Activated B cell treated with CpG ODN at 0.5 μM for 24 hours (primary cell): Measurements from ENCODE around the gene VPS50. TPM values are rescaled to one million over a fixed set of nuclear protein-coding genes. Genes with fewer than 3 reads are reported as not detected.

Source experiments
- ATAC-seq: fragments of 200-7000 bp; cut with Tn5 transposase; one replicate; pipeline ENCODE4 v1.10.0; 2021; ENCODE audit warnings: low read depth, mild to moderate bottlenecking, moderate library complexity
- CTCF ChIA-PET: fragments of 350-600 bp; sonication (Branson Sonifier 250); formaldehyde crosslinking; loops from one replicate; lab custom pipeline; 2021; ENCODE audit warnings: antibody characterized with exemption; lab: Charles Lee
- POLR2A ChIA-PET: fragments of 350-600 bp; sonication (Branson Sonifier 250); formaldehyde crosslinking; loops from one replicate; lab custom pipeline; 2021; ENCODE audit warnings: antibody characterized with exemption; lab: Charles Lee
- DNase-seq: peaks from one replicate; pipeline ENCODE4 v3.0.0; 2022
- H3K27ac Mint-ChIP-seq: one replicate; pipeline ENCODE4 v1.8.0; 2020; ENCODE audit warnings: mixed read lengths
- H3K27me3 Mint-ChIP-seq: one replicate; pipeline ENCODE4 v1.8.0; 2021; ENCODE audit warnings: mixed read lengths
- H3K36me3 Mint-ChIP-seq: one replicate; pipeline ENCODE4 v1.8.0; 2021; ENCODE audit warnings: low read depth, mixed read lengths
- H3K4me1 Mint-ChIP-seq: one replicate; pipeline ENCODE4 v1.8.0; 2021; ENCODE audit warnings: mixed read lengths
- H3K4me3 Mint-ChIP-seq: one replicate; pipeline ENCODE4 v1.8.0; 2020; ENCODE audit warnings: mild to moderate bottlenecking, mixed read lengths
- H3K9me3 Mint-ChIP-seq: one replicate; pipeline ENCODE4 v1.8.0; 2020; ENCODE audit warnings: mixed read lengths
- CTCF ChIP-seq: fragments of 200-600 bp; IDR thresholded peaks from one replicate; pipeline ENCODE4 v1.8.0; 2022; ENCODE audit warnings: antibody characterized with exemption, mild to moderate bottlenecking
- intact Hi-C: fragments of 100-400 bp; cut with micrococcal nuclease; formaldehyde crosslinking; loops from one replicate; pipeline ENCODE4 v1.15.1; 2024
- total RNA-seq: library from RNA; stranded (reverse); gene quantifications from 2 replicates; pipeline ENCODE4 v1.2.3, GENCODE V29; 2022

Gene VPS50
- total RNA-seq, 1 donor from 2014 or later, result 43.7 TPM

DNA sequence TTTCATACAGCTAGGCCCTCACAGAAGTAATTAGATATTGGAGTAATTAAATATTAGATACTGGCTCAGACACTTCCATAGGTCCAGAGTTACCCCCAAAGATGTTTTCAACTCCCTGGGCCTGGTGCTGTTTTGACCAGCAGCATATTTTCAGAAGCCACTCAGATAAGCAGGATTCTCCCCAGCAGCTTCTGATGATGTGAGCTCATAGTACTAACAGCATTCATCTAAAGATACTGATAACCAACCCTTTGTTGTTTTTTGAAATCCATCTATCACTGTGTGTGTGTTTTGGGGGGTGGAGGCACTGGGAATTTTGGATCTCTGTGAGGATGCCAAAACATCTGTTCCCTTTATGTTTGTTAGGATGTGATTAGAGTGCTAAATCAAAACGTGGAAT is 52.7 kb downstream of the VPS50 start:
- ChIA-PET POLR2A (no interaction called here), CTCF (no interaction called here)
- Mint-ChIP-seq H3K27ac (no peak overlapping the region), H3K4me3 (no peak overlapping the region), H3K36me3 (peaks cover 28% of the 10 kb centered on the region), H3K27me3 (no peaks in the 10 kb centered on the region), H3K4me1 (no peaks in the 10 kb centered on the region), H3K9me3 (no peaks in the 10 kb centered on the region)
- DNase-seq (no peak), ATAC-seq (no peak)
- intact Hi-C loops, result loop anchor here (10.0 kb wide), 1 partner anchor 1890 kb away; no protein-coding TSS in a partner anchor
- TF ChIP-seq CTCF, result no peak

DNA sequence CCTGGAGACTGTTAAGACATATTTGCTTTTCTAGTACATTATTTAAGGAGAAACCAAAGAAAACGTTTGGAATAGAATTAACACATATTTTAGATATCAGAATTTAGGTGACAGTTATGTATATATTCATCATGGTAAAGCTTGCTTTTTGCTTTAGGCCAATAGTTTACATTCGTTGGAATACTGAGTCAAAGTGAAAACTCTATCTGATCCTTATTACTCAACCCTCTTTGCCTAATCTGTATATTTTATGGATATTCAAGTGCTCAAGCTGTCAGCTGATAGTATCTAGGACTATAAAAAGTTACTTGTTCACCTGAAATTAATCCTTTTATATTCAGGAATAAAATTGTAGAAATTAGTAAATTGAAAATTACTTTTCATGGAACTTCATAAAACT is 61.1 kb downstream of the VPS50 start:
- POLR2A ChIA-PET, result no interaction called here
- Mint-ChIP-seq H3K9me3 (no peaks in the 10 kb centered on the region), H3K4me1 (no peaks in the 10 kb centered on the region), H3K27me3 (no peaks in the 10 kb centered on the region), H3K36me3 (peaks cover 42% of the 10 kb centered on the region), H3K27ac (no peak overlapping the region), H3K4me3 (no peak overlapping the region)
- CTCF ChIA-PET, result no interaction called here
- no peak for TF ChIP-seq CTCF
- intact Hi-C loops, result no loop called here
- no peak for ATAC-seq
- no peak for DNase-seq

- H3K4me3 Mint-ChIP-seq, result no peak overlapping the region
- H3K9me3 Mint-ChIP-seq, result no peaks in the 10 kb centered on the region
- no peaks in the 10 kb centered on the region for H3K4me1 Mint-ChIP-seq
- no peak for DNase-seq
- no peaks in the 10 kb centered on the region for H3K27me3 Mint-ChIP-seq
- no peak overlapping the region for H3K27ac Mint-ChIP-seq
- no peak for TF ChIP-seq CTCF
- CTCF ChIA-PET, result interaction anchor here (0.6 kb wide), 1 partner anchor 219 kb away, joined by 3 read pairs; no protein-coding TSS in a partner anchor
- POLR2A ChIA-PET, result no interaction called here
- H3K36me3 Mint-ChIP-seq, result peaks cover 54% of the 10 kb centered on the region
- no peak for ATAC-seq
- intact Hi-C loops, result no loop called here
Measured at GRCh38 chr7:93298206-93298605, 66.0 kb downstream of the VPS50 start.

- Mint-ChIP-seq H3K9me3 (no peaks in the 10 kb centered on the region), H3K27ac (no peak overlapping the region), H3K4me1 (no peaks in the 10 kb centered on the region), H3K27me3 (no peaks in the 10 kb centered on the region), H3K4me3 (no peak overlapping the region), H3K36me3 (peaks cover 54% of the 10 kb centered on the region)
- DNase-seq, result no peak
- no peak for ATAC-seq
- CTCF ChIA-PET, result no interaction called here
- POLR2A ChIA-PET, result no interaction called here
- intact Hi-C loops, result no loop called here
- TF ChIP-seq CTCF, result no peak
Measured at GRCh38 chr7:93298671-93299070, 66.5 kb downstream of the VPS50 start.

- intact Hi-C loops, result no loop called here
- ATAC-seq (no peak), DNase-seq (no peak)
- ChIA-PET POLR2A (no interaction called here), CTCF (no interaction called here)
- Mint-ChIP-seq H3K36me3 (peaks cover 54% of the 10 kb centered on the region), H3K27ac (no peak overlapping the region), H3K4me3 (no peak overlapping the region), H3K27me3 (no peaks in the 10 kb centered on the region), H3K9me3 (no peaks in the 10 kb centered on the region), H3K4me1 (no peaks in the 10 kb centered on the region)
- TF ChIP-seq CTCF, result no peak
Measured at GRCh38 chr7:93301736-93302135, 69.6 kb downstream of the VPS50 start.
